HL-60 (cell line): ENCODE results near the gene HELZ.

Experiments
- DNase-seq, 2 experiments: peaks; one replicate each; pipeline ENCODE4 v3.0.0-alpha.2; 2010 to 2020; ENCODE audit warnings: low read depth in 1 of 2, low spot score in 1 of 2
- H3K27ac ChIP-seq: fragments of 250-450 bp; sonication (Bioruptor Pico); replicated peaks from 2 replicates; pipeline ENCODE4 v1.5.1; 2020; ENCODE audit warnings: mild to moderate bottlenecking, moderate library complexity
- H3K27me3 ChIP-seq: fragments of 250-450 bp; sonication (Bioruptor Pico); 2 replicates; pipeline ENCODE4 v1.5.1; 2021; ENCODE audit warnings: mild to moderate bottlenecking, moderate library complexity; ENCODE audit not compliant: insufficient read depth, poor library complexity, severe bottlenecking
- H3K4me3 ChIP-seq: replicated peaks from 2 replicates; pipeline ENCODE4 v1.5.1; 2011; ENCODE audit warnings: mild to moderate bottlenecking, control low read depth, low read length; ENCODE audit not compliant: insufficient read depth
- GABPA ChIP-seq: IDR thresholded peaks from 2 replicates; pipeline ENCODE4 v1.6.1; 2012; ENCODE audit warnings: low read depth
- POLR2AphosphoS5 ChIP-seq: IDR thresholded peaks from 2 replicates; pipeline ENCODE4 v1.6.1; 2012; ENCODE audit warnings: low read depth
- SPI1 ChIP-seq: IDR thresholded peaks from 2 replicates; pipeline ENCODE4 v1.6.1; 2012; ENCODE audit warnings: low read depth, mild to moderate bottlenecking, borderline replicate concordance
- TF ChIP-seq, protein P1 (sequence below): IDR thresholded peaks from one replicate; pipeline ENCODE4 v1.5.1; 2011; ENCODE audit warnings: low read length, control low read depth, inconsistent platforms; ENCODE audit not compliant: insufficient read depth
- TF ChIP-seq, protein P2 (sequence below): IDR thresholded peaks from 2 replicates; pipeline ENCODE4 v1.6.1; 2012; ENCODE audit warnings: low read depth; ENCODE audit not compliant: insufficient replicate concordance

Gene HELZ

DNA sequence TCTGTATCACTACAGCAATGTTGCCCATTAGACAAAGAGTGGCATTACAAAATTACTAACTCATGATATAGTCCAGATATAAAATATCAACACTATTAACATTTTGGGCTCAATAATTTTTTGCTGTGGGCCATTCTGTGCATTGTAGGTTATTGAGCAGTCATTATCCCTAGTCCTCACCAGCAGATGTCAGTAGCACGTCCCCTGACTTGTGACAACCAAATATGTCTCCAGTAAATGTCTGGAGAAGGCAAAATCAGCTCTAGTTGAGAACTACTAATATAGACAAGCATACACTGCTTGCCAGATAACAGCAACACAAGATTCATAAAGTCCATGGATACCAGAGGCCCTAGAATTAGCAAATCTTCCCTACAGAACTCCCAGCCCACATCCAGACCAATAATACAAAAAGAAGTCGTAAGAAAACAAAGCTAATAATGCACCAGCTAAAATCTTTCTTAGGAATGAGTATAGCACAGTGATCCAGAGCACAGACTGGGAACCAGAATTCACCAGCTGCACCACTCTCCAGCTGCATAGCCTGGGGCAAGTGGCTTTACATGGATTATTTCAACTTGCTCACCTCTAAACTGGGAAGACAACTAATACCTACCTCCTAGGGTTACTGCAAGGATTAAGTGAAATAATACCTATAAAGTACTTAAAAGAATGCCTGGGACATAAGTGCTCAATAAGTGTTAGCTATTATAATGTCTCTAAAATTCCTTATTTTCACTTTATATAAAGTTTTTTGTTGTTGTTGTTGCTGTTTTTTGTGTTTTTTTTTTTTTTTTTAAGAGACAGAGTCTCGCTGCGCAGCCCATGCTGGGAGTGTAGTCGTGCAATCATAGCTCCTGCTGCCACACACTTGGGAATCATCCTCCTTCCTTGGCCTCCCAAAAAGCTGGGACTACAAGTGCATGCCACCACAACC lies 23.7 kb downstream of the HELZ start:
- H3K27me3 ChIP-seq: no peaks in the 10 kb centered on the region
- no peak overlapping the region for H3K27ac ChIP-seq
- TF ChIP-seq, protein P1, sequence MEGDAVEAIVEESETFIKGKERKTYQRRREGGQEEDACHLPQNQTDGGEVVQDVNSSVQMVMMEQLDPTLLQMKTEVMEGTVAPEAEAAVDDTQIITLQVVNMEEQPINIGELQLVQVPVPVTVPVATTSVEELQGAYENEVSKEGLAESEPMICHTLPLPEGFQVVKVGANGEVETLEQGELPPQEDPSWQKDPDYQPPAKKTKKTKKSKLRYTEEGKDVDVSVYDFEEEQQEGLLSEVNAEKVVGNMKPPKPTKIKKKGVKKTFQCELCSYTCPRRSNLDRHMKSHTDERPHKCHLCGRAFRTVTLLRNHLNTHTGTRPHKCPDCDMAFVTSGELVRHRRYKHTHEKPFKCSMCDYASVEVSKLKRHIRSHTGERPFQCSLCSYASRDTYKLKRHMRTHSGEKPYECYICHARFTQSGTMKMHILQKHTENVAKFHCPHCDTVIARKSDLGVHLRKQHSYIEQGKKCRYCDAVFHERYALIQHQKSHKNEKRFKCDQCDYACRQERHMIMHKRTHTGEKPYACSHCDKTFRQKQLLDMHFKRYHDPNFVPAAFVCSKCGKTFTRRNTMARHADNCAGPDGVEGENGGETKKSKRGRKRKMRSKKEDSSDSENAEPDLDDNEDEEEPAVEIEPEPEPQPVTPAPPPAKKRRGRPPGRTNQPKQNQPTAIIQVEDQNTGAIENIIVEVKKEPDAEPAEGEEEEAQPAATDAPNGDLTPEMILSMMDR: peak; percentile 57
- TF ChIP-seq POLR2AphosphoS5 (no peak), SPI1 (no peak), GABPA (no peak)
- no peak overlapping the region for H3K4me3 ChIP-seq
- DNase-seq: peak in 1 of 2 experiments; percentile 58

DNA sequence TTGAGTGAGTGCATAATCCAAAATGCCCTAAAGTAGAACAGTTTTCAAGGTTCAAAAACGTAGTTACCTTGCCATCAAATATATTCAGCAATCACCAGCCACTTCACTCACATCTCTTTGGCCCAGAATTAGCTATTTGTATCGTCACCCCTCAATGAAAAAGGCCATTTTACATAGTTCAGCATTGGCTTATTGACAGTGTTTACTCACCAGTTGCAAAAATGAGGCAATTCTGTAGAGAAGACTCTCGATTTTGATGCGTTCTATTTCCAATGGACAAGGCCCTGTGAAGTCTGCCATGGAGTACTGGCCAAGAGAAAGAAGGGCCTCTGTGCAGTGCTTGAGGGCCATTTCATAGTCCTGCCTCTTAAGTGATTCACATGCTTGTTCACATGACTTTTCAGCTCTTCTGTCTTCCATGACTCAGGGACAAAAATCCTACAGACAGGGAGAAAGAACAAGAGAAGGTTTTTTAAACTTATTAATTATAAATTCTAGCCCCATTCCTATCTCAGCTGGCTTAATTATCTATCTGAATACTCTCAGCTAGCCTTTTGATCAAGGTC lies 26.5 kb downstream of the HELZ start:
- TF ChIP-seq GABPA (no peak), POLR2AphosphoS5 (no peak), SPI1 (no peak)
- TF ChIP-seq, protein P2, sequence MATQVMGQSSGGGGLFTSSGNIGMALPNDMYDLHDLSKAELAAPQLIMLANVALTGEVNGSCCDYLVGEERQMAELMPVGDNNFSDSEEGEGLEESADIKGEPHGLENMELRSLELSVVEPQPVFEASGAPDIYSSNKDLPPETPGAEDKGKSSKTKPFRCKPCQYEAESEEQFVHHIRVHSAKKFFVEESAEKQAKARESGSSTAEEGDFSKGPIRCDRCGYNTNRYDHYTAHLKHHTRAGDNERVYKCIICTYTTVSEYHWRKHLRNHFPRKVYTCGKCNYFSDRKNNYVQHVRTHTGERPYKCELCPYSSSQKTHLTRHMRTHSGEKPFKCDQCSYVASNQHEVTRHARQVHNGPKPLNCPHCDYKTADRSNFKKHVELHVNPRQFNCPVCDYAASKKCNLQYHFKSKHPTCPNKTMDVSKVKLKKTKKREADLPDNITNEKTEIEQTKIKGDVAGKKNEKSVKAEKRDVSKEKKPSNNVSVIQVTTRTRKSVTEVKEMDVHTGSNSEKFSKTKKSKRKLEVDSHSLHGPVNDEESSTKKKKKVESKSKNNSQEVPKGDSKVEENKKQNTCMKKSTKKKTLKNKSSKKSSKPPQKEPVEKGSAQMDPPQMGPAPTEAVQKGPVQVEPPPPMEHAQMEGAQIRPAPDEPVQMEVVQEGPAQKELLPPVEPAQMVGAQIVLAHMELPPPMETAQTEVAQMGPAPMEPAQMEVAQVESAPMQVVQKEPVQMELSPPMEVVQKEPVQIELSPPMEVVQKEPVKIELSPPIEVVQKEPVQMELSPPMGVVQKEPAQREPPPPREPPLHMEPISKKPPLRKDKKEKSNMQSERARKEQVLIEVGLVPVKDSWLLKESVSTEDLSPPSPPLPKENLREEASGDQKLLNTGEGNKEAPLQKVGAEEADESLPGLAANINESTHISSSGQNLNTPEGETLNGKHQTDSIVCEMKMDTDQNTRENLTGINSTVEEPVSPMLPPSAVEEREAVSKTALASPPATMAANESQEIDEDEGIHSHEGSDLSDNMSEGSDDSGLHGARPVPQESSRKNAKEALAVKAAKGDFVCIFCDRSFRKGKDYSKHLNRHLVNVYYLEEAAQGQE: no peak
- TF ChIP-seq, protein P1: no peak
- no peak overlapping the region for H3K4me3 ChIP-seq
- no peak overlapping the region for H3K27ac ChIP-seq
- H3K27me3 ChIP-seq: no peaks in the 10 kb centered on the region
- DNase-seq: no peak

DNA sequence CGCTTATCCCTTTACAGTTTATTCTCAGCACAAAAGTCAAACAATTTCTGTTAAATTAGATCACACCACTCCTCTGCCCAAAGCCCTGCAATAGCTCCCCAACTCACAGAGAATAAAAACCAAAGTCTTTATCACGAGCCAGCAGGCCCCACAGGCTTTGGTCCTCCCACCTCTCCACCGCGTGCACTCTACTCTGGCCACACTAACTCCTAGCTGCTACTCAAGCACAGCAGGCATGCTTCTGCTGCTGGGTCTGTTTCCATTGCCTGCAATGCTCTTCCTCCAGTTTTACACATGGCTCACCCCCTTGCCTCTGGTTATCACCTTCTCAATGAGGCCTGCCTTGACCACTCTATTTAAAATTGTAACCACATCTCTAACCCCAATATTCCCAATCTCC lies 27.6 kb downstream of the HELZ start:
- no peak overlapping the region for H3K4me3 ChIP-seq
- TF ChIP-seq, protein P1: no peak
- TF ChIP-seq, protein P2: no peak
- no peak for TF ChIP-seq SPI1
- TF ChIP-seq POLR2AphosphoS5: no peak
- no peak for TF ChIP-seq GABPA
- DNase-seq: no peak
- H3K27ac ChIP-seq: no peak overlapping the region
- no peaks in the 10 kb centered on the region for H3K27me3 ChIP-seq
